ENCODE data around the gene RTL1.

The RTL1 gene

DNA sequence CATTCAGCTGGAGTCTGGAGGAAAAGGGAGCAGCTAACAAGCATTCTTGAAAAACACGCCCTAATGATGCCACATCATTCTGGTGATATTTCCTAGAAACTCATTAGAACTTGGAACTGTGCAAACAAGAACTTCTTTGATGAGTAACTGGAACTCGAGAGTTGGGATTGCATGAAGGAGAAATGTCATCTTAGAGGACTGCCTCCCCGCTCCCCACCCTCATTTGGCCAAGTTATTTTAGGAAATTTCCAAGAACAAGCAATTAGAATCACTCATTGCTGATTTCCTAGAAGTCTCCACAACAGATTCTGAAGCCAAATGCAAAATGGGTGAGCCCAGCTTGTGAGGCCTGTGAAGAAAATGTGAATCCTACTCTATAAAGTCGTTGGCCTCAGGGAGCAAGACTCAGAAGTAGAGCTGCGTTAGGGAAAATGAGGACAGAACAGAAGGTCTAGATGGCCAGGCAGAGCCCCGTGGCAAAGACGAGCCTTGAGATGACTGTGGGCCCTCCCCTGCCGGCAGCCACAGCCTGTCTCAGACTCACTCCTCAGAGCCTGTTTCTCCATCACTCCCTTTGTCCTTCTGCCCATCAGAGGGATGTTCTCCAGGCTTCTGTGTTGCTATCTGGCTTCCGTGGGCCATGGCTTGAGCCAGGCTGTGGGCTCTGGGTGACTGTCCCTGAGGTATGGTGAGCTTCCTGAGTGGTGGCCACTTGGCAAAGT is 38.4 kb downstream of the RTL1 start:
- no peak for DNase-seq

- DNase-seq = no peak
Observed at GRCh38 chr14:100864206-100864605, 39.3 kb downstream of the RTL1 start.

GRCh38 chr14:100862793-100863192 is 40.7 kb downstream of the RTL1 start:
- no peak for DNase-seq

- no peak for DNase-seq
Observed at GRCh38 chr14:100862277-100862676, 41.2 kb downstream of the RTL1 start.

- no peak for DNase-seq
Observed at GRCh38 chr14:100861937-100862247, 41.6 kb downstream of the RTL1 start.

DNA sequence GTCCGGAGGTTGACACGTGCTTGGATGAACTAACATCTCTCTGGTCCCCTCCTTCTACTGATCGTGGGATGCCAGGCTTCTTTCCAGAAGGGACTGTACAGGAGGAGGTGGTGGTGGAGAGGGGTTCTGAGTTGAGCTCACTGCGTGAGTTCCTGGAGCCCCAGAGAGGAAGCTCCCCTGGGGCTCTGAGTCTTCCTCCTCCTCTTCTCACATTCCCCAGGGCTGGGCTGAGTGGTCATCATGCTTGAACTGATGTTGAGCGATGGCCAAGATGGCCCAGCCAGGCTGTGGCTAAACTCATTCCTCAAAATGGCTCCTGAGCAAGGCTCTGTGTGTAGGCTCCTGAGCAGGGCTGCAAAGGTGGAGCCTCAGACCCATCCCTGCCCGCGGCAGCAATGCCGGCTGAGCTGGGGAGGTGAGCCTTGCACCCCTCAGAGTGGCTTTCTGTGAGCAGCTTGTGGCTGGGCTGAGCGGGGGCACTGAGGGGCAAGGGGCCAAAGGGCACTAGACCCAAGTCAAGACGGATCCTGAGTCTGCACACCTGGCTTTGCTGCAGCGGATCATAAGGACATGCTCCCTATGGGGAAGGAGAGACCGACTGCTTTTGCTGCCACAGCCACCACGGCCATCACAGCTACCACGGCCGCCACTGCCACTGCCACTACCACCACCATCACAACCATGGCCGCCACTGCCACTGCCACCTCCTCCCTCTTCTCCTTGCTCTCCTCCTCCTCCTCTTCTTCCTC is 42.2 kb downstream of the RTL1 start:
- DNase-seq = no peak

- DNase-seq = no peak
Observed at GRCh38 chr14:100860556-100861187, 42.9 kb downstream of the RTL1 start.

DNA sequence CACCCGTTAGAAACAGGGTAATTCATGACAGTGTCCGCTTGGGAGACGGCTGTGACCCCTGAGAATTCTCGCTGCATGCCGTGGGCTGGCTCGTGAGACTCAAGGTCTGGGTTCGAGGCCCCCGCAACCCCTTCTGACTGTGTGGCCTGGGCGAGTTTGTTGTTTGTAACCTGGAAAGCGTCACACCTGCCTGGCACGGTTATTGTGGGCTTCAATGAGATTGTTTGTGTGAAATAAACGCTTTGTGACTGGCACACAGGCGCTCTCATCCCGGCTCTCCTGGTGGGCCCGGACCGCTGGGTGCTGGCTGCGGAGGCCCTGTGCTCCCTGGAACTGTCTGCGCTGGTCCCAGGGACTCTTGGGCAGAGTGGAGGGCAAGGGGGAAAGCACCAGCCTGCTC is 43.7 kb downstream of the RTL1 start:
- DNase-seq = no peak

DNA sequence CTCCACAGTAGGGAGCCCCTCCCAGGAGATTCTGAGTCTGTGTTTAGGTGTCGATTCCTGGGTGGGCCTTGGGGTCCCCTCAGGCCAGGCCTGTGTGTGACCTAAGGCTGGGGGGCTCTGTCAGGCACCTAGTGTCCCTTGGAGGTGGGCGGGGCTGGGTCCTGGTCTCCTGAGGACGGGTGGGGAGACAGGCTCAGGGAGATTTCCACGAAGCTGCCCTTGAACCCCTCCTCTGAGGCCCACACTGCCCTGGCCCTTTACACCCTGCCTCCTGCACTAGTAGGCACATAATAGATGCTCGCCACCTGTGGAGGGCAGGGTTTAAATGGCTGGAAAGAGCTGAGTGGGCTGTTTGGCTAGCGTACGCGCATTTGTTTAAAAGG is 44.7 kb downstream of the RTL1 start:
- no peak for DNase-seq

DNA sequence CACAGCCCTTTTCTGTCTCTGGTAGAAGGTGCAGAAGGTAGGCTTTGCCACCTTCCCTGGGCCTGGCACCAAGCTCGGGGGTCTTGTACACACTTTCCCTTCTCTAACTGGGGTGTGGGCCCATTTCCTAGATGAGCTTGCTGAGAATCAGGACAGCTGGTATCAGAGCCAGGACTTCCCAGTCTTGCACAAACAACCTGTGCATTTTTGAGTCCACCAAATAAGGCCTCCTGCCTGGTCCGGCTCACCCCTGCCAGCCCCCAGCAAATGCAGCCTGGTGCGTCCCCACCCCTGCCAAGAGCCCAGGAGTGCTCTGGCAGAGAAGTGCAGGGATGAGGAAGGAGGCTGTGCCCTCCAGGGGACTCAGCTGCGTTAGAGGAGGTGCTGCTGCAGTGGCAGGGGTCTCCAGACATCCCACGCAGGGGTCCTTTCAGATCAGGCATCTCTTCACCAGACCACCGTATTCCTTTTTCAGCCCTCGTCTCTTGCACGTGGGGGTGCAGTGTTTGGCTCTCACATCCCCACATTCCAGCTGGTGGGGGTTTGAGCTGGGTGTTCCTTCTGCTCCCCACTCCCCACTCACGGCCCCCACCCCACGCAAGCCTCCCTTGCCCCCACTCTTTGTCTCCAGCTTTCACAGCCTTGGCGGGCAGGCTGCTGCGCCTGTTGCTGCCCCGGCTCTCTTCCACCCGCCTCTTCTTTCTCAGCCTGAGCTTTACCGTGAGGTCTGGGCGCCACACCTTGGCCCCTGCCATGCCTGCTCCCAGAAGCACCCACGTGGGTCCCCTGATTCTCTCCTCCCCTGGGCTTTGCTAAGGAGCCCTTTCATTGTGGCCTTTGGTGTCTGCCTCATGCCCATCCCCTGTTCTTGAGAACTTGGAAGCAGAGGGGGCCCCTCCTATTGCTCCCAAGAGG is 45.3 kb downstream of the RTL1 start:
- no peak for DNase-seq

GRCh38 chr14:100857233-100857922 is 46.1 kb downstream of the RTL1 start:
- DNase-seq = no peak

GRCh38 chr14:100856056-100856950 is 47.2 kb downstream of the RTL1 start:
- no peak for DNase-seq

GRCh38 chr14:100855256-100855930 is 48.1 kb downstream of the RTL1 start:
- no peak for DNase-seq

- no peak for DNase-seq
Observed at GRCh38 chr14:100854435-100854834, 49.1 kb downstream of the RTL1 start.

- DNase-seq = no peak
Observed at GRCh38 chr14:100851946-100852620, 51.4 kb downstream of the RTL1 start.

GRCh38 chr14:100851586-100851916 is 52.0 kb downstream of the RTL1 start:
- no peak for DNase-seq

- peak in 1 of 2 experiments; percentile 43 for DNase-seq
Observed at GRCh38 chr14:100850841-100851585, 52.5 kb downstream of the RTL1 start.

GRCh38 chr14:100849115-100849781 is 54.3 kb downstream of the RTL1 start:
- DNase-seq = no peak

GRCh38 chr14:100846309-100846859 is 57.1 kb downstream of the RTL1 start:
- no peak for DNase-seq
